Activated T-helper 2 cell treated with anti-CD3 and anti-CD28 coated beads, Interferon-gamma antibody, Interleukin-2, Interleukin-4, amounts not matched to agents 10 μg/mL and 5 μg/mL and 100 μg/mL, durations not matched to agents 14 hours and 24 hours and 36 hours (primary cell): ENCODE data around the gene GSG1L. TPM values are rescaled to one million over a fixed set of nuclear protein-coding genes. Genes with fewer than 3 reads are reported as not detected.

Experiments used
- DNase-seq: peaks from one replicate; pipeline ENCODE4 v3.0.0; 2021; ENCODE audit warnings: low spot score
- H3K27ac Mint-ChIP-seq: one replicate; pipeline ENCODE4 v1.8.0; 2021; ENCODE audit warnings: mixed read lengths
- H3K27me3 Mint-ChIP-seq: one replicate; pipeline ENCODE4 v1.8.0; 2021; ENCODE audit warnings: low read depth, mixed read lengths
- H3K36me3 Mint-ChIP-seq: one replicate; pipeline ENCODE4 v1.8.0; 2021; ENCODE audit warnings: low read depth, mixed read lengths
- H3K4me1 Mint-ChIP-seq: one replicate; pipeline ENCODE4 v1.8.0; 2021; ENCODE audit warnings: low read depth, mixed read lengths
- H3K4me3 Mint-ChIP-seq: one replicate; pipeline ENCODE4 v1.8.0; 2021; ENCODE audit warnings: low read depth, mild to moderate bottlenecking, moderate library complexity, mixed read lengths
- H3K9me3 Mint-ChIP-seq: one replicate; pipeline ENCODE4 v1.8.0; 2021; ENCODE audit warnings: mixed read lengths
- intact Hi-C: fragments of 100-400 bp; cut with micrococcal nuclease; formaldehyde crosslinking; loops from one replicate; pipeline ENCODE4 v1.15.1; 2023
- total RNA-seq: library from RNA; stranded (reverse); gene quantifications from 2 replicates; pipeline ENCODE4 v1.2.3, GENCODE V29; 2022

The GSG1L gene
- total RNA-seq, 1 donor from 2014 or later, result not detected

DNA sequence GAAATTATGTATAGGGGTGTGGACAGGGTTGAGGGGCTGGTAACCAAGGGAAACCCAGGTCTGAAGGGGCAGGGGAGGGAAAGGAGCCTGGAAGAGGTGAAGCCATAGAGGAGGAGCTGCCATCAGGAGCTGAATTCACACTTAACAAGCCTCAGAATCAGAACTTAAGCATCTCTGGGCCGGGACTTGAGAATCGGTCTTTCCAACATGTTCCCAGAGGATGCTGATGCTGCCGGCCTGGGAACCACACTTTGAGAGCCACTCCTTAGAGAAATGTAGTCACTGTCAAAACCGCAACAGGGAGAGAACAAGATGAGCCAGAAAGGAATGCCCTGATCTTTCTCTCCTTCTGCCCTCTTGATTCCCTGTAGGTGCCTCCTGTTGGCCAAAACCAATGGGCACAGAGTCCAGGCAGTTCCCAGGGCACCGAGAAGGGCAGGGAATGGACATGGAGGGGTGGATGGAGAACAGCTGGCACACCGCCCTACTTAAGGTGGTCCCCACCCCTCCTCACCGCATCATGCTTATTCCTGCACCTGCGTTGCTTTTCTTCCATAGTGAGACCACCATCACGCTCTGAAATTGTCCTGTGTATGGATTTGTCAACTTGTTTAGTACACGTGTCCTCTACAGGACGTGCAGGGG lies 88.5 kb downstream of the GSG1L start:
- intact Hi-C loops, result loop anchor here (5.0 kb wide), 1 partner anchor 242 kb away; no protein-coding TSS in a partner anchor
- H3K4me3 Mint-ChIP-seq, result no peak overlapping the region
- H3K27ac Mint-ChIP-seq, result no peak overlapping the region
- peaks cover 8% of the 10 kb centered on the region for H3K27me3 Mint-ChIP-seq
- H3K9me3 Mint-ChIP-seq, result no peaks in the 10 kb centered on the region
- no peaks in the 10 kb centered on the region for H3K4me1 Mint-ChIP-seq
- DNase-seq, result no peak
- no peaks in the 10 kb centered on the region for H3K36me3 Mint-ChIP-seq

DNA sequence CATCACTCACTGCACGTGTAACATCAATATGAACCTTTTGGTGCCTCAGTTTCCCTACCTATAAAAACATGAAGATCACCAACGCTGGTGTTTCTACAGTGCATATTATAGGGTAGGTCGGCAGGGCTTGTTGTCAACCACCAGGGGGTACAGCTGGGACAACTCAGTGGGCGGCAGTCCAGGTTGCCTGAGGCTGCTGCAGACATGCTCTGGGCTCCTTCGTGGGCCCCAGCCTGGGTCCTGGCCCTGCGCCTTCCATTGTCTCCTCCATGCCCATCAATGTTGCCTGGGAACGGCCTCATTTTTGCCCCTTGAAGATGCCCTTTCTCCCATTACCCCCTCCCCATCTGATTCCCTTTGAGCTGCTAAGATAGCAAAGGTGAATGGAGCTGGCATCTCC lies 89.8 kb downstream of the GSG1L start:
- DNase-seq, result no peak
- no peak overlapping the region for H3K27ac Mint-ChIP-seq
- H3K9me3 Mint-ChIP-seq, result no peaks in the 10 kb centered on the region
- H3K36me3 Mint-ChIP-seq, result no peaks in the 10 kb centered on the region
- no peaks in the 10 kb centered on the region for H3K4me1 Mint-ChIP-seq
- H3K27me3 Mint-ChIP-seq, result peaks cover 7% of the 10 kb centered on the region
- intact Hi-C loops, result loop anchor here (2.0 to 5.0 kb wide), 2 partner anchors 97 to 244 kb away; no protein-coding TSS in a partner anchor
- H3K4me3 Mint-ChIP-seq, result no peak overlapping the region

DNA sequence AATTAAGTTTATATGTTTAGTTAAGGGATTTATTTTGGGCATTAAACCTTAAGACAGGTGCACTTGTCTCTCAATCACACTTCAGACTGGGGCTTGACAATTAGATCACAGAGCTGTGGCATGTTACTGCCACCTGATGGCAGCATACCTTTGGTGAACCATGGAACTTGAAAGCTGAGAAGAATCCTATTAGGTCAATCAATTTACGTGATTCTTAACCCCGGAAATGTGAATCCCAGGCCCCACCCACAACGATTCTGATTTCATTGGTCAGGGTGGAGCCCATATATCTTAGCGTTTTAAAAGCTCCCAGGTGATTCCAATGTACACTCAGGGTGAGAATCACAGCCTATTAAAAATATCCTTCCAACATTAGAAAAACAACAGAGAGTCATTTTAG lies 91.0 kb downstream of the GSG1L start:
- H3K4me3 Mint-ChIP-seq, result no peak overlapping the region
- peak; percentile 32 for DNase-seq
- H3K27me3 Mint-ChIP-seq, result peaks cover 7% of the 10 kb centered on the region
- H3K9me3 Mint-ChIP-seq, result no peaks in the 10 kb centered on the region
- intact Hi-C loops, result loop anchor here (2.0 to 5.0 kb wide), 2 partner anchors 98 to 245 kb away; no protein-coding TSS in a partner anchor
- H3K4me1 Mint-ChIP-seq, result no peaks in the 10 kb centered on the region
- no peak overlapping the region for H3K27ac Mint-ChIP-seq
- H3K36me3 Mint-ChIP-seq, result no peaks in the 10 kb centered on the region

- no peak overlapping the region for H3K4me3 Mint-ChIP-seq
- no peak overlapping the region for H3K27ac Mint-ChIP-seq
- H3K27me3 Mint-ChIP-seq, result peaks cover 5% of the 10 kb centered on the region
- DNase-seq, result no peak
- H3K9me3 Mint-ChIP-seq, result no peaks in the 10 kb centered on the region
- H3K36me3 Mint-ChIP-seq, result no peaks in the 10 kb centered on the region
- H3K4me1 Mint-ChIP-seq, result no peaks in the 10 kb centered on the region
- intact Hi-C loops, result no loop called here
Measured at GRCh38 chr16:27969574-27969973, 93.9 kb downstream of the GSG1L start.

- Mint-ChIP-seq H3K9me3 (no peaks in the 10 kb centered on the region), H3K4me3 (no peak overlapping the region), H3K36me3 (no peaks in the 10 kb centered on the region), H3K27ac (no peak overlapping the region), H3K27me3 (peaks cover 6% of the 10 kb centered on the region), H3K4me1 (no peaks in the 10 kb centered on the region)
- intact Hi-C loops, result no loop called here
- no peak for DNase-seq
Measured at GRCh38 chr16:27967169-27967568, 96.3 kb downstream of the GSG1L start.

DNA sequence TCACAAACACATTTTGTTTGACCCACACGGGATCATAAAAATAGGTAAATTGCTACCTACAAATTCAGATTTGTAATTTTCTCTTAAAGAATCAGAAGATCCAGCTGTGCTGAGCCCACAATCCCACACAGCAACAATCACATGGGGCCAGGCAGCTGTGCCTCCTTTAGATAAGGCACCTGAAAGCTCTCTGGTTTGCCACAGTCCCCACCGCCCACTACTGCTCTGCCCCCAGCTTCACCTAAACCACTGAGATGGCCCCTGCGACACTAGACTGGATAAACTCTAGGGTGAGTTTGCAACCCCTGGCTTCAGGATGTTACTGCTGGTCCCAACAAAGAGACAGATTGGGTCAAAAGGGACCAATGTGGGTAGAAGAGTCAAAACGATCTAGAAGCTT lies 96.8 kb downstream of the GSG1L start:
- intact Hi-C loops, result no loop called here
- Mint-ChIP-seq H3K4me1 (no peaks in the 10 kb centered on the region), H3K9me3 (no peaks in the 10 kb centered on the region), H3K27me3 (peaks cover 6% of the 10 kb centered on the region), H3K27ac (no peak overlapping the region), H3K36me3 (no peaks in the 10 kb centered on the region), H3K4me3 (no peak overlapping the region)
- DNase-seq, result no peak

- no peak overlapping the region for H3K27ac Mint-ChIP-seq
- H3K27me3 Mint-ChIP-seq, result peaks cover 4% of the 10 kb centered on the region
- DNase-seq, result no peak
- H3K36me3 Mint-ChIP-seq, result no peaks in the 10 kb centered on the region
- H3K4me3 Mint-ChIP-seq, result no peak overlapping the region
- intact Hi-C loops, result no loop called here
- H3K4me1 Mint-ChIP-seq, result no peaks in the 10 kb centered on the region
- H3K9me3 Mint-ChIP-seq, result no peaks in the 10 kb centered on the region
Measured at GRCh38 chr16:27965801-27966200, 97.7 kb downstream of the GSG1L start.

GRCh38 chr16:27963471-27963965 lies 100.0 kb downstream of the GSG1L start:
- intact Hi-C loops, result no loop called here
- no peak overlapping the region for H3K27ac Mint-ChIP-seq
- H3K9me3 Mint-ChIP-seq, result no peaks in the 10 kb centered on the region
- H3K4me1 Mint-ChIP-seq, result no peaks in the 10 kb centered on the region
- no peak overlapping the region for H3K4me3 Mint-ChIP-seq
- H3K36me3 Mint-ChIP-seq, result no peaks in the 10 kb centered on the region
- DNase-seq, result no peak
- H3K27me3 Mint-ChIP-seq, result peaks cover 1% of the 10 kb centered on the region

GRCh38 chr16:27962197-27962596 lies 101.3 kb downstream of the GSG1L start:
- H3K36me3 Mint-ChIP-seq, result no peaks in the 10 kb centered on the region

DNA sequence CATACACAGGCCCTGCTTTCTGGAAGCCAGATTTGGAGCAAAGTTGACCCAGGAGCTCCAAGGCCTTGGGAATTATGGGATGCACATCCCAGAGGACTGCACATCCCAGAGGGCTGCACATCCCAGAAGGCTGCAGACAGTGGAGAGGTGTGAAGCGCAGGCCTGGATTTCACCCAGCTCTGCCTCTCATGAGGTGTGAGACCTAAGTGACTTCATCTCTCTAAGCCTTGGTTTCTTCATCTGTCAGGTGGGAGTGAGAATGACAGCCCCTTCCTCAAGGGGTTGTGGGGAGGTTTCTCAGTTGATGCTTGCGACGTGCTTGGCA lies 102.3 kb downstream of the GSG1L start:
- Mint-ChIP-seq H3K4me3 (no peak overlapping the region), H3K36me3 (no peaks in the 10 kb centered on the region), H3K4me1 (no peaks in the 10 kb centered on the region), H3K27ac (no peak overlapping the region), H3K9me3 (peaks cover 6% of the 10 kb centered on the region), H3K27me3 (peaks cover 1% of the 10 kb centered on the region)
- no peak for DNase-seq
- intact Hi-C loops, result no loop called here

More at GRCh38 chr16:27962197-27962596, 101.3 kb downstream of the GSG1L start:
- no peaks in the 10 kb centered on the region for H3K4me1 Mint-ChIP-seq
- intact Hi-C loops, result no loop called here
- no peak overlapping the region for H3K27ac Mint-ChIP-seq
- no peak for DNase-seq
- H3K4me3 Mint-ChIP-seq, result no peak overlapping the region
- H3K27me3 Mint-ChIP-seq, result peaks cover 1% of the 10 kb centered on the region
- H3K9me3 Mint-ChIP-seq, result peaks cover 6% of the 10 kb centered on the region

GRCh38 chr16:27960619-27961295 lies 102.8 kb downstream of the GSG1L start:
- no peak for DNase-seq
- peaks cover 1% of the 10 kb centered on the region for H3K27me3 Mint-ChIP-seq
- no peak overlapping the region for H3K27ac Mint-ChIP-seq
- peaks cover 7% of the 10 kb centered on the region for H3K9me3 Mint-ChIP-seq
- H3K36me3 Mint-ChIP-seq, result no peaks in the 10 kb centered on the region
- H3K4me1 Mint-ChIP-seq, result no peaks in the 10 kb centered on the region
- no peak overlapping the region for H3K4me3 Mint-ChIP-seq
- intact Hi-C loops, result no loop called here

GRCh38 chr16:27959914-27960313 lies 103.6 kb downstream of the GSG1L start:
- intact Hi-C loops, result no loop called here
- Mint-ChIP-seq H3K27ac (no peak overlapping the region), H3K9me3 (peaks cover 15% of the 10 kb centered on the region), H3K36me3 (no peaks in the 10 kb centered on the region), H3K4me3 (no peak overlapping the region), H3K27me3 (peaks cover 1% of the 10 kb centered on the region), H3K4me1 (no peaks in the 10 kb centered on the region)
- no peak for DNase-seq

DNA sequence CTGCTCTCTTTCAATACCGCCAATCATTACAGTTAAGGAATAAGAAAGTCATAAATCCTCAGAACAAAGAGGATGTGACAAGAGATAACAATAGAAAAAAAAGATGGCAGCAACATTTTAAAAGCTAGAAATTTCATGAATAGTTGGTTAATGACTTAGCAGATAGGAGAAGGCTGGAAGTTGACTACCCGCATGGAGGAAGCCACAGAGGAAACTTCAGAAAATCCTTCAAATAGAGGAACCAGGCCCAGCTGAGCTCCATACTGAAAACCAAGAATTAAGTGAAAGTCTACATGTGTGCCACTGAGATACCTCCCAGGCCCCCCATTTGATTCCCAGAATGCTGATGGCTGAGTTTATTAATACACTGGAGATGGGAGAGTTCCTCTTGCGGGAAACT lies 109.3 kb downstream of the GSG1L start:
- Mint-ChIP-seq H3K36me3 (no peaks in the 10 kb centered on the region), H3K27me3 (peaks cover 5% of the 10 kb centered on the region), H3K4me3 (no peak overlapping the region), H3K4me1 (no peaks in the 10 kb centered on the region), H3K9me3 (peaks cover 17% of the 10 kb centered on the region), H3K27ac (no peak overlapping the region)
- no peak for DNase-seq
- intact Hi-C loops, result no loop called here
